OCI-LY3 (cell line): ENCODE measurements around the gene FOXC1.

Source experiments
- H2AFZ ChIP-seq: fragments of 200-600, 300-600 bp; shearing (Covaris generic); 2 replicates; pipeline ENCODE4 v1.6.0; 2014; ENCODE audit warnings: antibody characterized with exemption, low read depth, low read length
- H3K27ac ChIP-seq: fragments of 200-600, 300-600 bp; sonication (generic); 2 replicates; pipeline ENCODE4 v1.5.1; 2014; ENCODE audit warnings: mild to moderate bottlenecking, low read length, moderate library complexity, mixed read lengths
- H3K27me3 ChIP-seq: fragments of 200-600, 300-600 bp; sonication (generic); 2 replicates; pipeline ENCODE4 v1.6.1; 2014; ENCODE audit warnings: low read depth, low read length, mixed read lengths
- H3K36me3 ChIP-seq: fragments of 200-600, 300-600 bp; sonication (generic); replicated peaks from 2 replicates; pipeline ENCODE3; 2014; ENCODE audit warnings: low read depth, low read length, mixed read lengths
- H3K4me1 ChIP-seq: fragments of 300-600, 200-600 bp; sonication (generic); 2 replicates; pipeline ENCODE4 v1.6.1; 2014; ENCODE audit warnings: low read length, mixed read lengths
- H3K4me2 ChIP-seq: fragments of 200-600, 300-600 bp; sonication (generic); 2 replicates; pipeline ENCODE4 v1.6.1; 2014; ENCODE audit warnings: low read length, mixed read lengths
- H3K4me3 ChIP-seq: fragments of 300-600, 200-600 bp; sonication (generic); 2 replicates; pipeline ENCODE4 v1.5.1; 2014; ENCODE audit warnings: antibody characterized with exemption, mild to moderate bottlenecking, low read length, moderate library complexity
- H3K79me2 ChIP-seq: fragments of 300-600, 200-600 bp; shearing (Covaris generic); 2 replicates; pipeline ENCODE4 v1.6.1; 2014; ENCODE audit warnings: mild to moderate bottlenecking, low read length, mixed read lengths
- H3K9ac ChIP-seq: fragments of 300-600, 200-600 bp; shearing (Covaris generic); 2 replicates; pipeline ENCODE4 v1.6.0; 2014; ENCODE audit warnings: mild to moderate bottlenecking, low read length, moderate library complexity
- H3K9me3 ChIP-seq: fragments of 200-600, 300-600 bp; shearing (Covaris generic); 2 replicates; pipeline ENCODE4 v1.6.1; 2014; ENCODE audit warnings: low read length, mixed read lengths; ENCODE audit not compliant: insufficient read depth
- H4K20me1 ChIP-seq: fragments of 200-600, 300-600 bp; sonication (generic); 2 replicates; pipeline ENCODE4 v1.6.1; 2016; ENCODE audit warnings: low read length, mixed read lengths; ENCODE audit not compliant: insufficient read depth
- EZH2phosphoT487 ChIP-seq: fragments of 200-600 bp; shearing (Covaris generic); IDR thresholded peaks from 2 replicates; pipeline ENCODE4 v1.6.1; 2018; ENCODE audit warnings: antibody characterized with exemption, mixed run types, low read depth
- TF ChIP-seq, protein P1 (sequence below): fragments of 200-600, 300-600 bp; sonication (generic); IDR thresholded peaks from 2 replicates; pipeline ENCODE4 v1.5.1; 2014; ENCODE audit warnings: antibody characterized with exemption, low read length, low read depth

The FOXC1 gene

GRCh38 chr6:1609648-1610496 lies at the start of gene FOXC1:
Gene FOXC1, plus strand, starts transcription at chr6:1609915. Its CDS starts 531 bp downstream, at chr6:1610446.
- Histone ChIP-seq H3K4me1 (peaks cover 32% of the 10 kb centered on the region), H3K27me3 (no peaks in the 10 kb centered on the region), H2AFZ (peak within 1 kb of the TSS; percentile 46; the same call in 1 of the 2 replicates), H3K4me3 (peak within 1 kb of the TSS; percentile 98), H3K9me3 (no peaks in the 10 kb centered on the region), H3K9ac (peak within 1 kb of the TSS; percentile 96), H3K79me2 (peaks cover 43% of the 10 kb centered on the region), H3K27ac (peak within 1 kb of the TSS; percentile 67), H4K20me1 (no peaks in the 10 kb centered on the region), H3K4me2 (peak within 1 kb of the TSS; percentile 99), H3K36me3 (peaks cover 25% of the 10 kb centered on the region)
- TF ChIP-seq, protein P1, sequence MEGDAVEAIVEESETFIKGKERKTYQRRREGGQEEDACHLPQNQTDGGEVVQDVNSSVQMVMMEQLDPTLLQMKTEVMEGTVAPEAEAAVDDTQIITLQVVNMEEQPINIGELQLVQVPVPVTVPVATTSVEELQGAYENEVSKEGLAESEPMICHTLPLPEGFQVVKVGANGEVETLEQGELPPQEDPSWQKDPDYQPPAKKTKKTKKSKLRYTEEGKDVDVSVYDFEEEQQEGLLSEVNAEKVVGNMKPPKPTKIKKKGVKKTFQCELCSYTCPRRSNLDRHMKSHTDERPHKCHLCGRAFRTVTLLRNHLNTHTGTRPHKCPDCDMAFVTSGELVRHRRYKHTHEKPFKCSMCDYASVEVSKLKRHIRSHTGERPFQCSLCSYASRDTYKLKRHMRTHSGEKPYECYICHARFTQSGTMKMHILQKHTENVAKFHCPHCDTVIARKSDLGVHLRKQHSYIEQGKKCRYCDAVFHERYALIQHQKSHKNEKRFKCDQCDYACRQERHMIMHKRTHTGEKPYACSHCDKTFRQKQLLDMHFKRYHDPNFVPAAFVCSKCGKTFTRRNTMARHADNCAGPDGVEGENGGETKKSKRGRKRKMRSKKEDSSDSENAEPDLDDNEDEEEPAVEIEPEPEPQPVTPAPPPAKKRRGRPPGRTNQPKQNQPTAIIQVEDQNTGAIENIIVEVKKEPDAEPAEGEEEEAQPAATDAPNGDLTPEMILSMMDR: no peak
- TF ChIP-seq EZH2phosphoT487: no peak

DNA sequence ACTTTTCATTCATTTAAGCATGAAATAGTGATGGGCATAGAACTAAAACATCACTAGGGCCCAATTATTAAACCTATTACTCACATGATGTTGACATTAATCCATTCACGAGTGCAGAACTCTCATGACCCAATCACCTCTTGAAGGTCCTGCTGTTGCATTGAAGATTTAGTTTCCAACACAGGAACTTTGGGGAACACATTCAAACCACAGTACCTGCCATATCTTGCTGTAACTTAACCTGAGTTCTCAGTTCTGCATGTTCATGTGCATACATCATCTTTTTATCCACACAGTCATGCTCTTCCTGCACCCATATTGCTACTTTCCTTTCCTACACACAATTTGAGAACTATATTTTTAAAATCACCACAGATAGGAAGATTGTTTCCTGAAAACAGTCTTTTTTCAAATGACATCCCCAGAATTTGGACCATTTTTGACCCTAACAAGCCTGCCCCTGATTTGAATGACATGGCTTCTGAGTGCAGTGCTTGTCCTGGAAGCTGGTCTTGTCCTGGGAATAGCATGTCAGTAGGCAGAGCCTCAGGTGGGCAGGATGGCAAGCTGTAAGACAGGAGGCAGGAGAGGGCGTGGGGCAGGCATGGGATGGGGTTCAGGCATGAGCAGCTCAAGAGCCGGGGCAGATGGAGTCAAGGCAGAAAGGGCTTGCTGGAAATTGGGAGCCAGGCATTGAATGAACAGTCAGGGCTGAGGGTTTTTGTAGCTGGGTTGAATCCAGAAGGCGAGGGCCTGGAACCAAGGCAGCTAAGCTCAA lies 49.2 kb upstream of the FOXC1 start:
- Histone ChIP-seq H3K36me3 (no peaks in the 10 kb centered on the region), H4K20me1 (no peaks in the 10 kb centered on the region), H3K79me2 (no peaks in the 10 kb centered on the region), H3K27ac (no peak overlapping the region), H3K4me2 (no peak overlapping the region), H3K4me1 (no peaks in the 10 kb centered on the region), H3K9me3 (no peaks in the 10 kb centered on the region), H3K27me3 (no peaks in the 10 kb centered on the region; the same call in 1 of the 2 replicates), H3K9ac (no peak overlapping the region), H2AFZ (no peak overlapping the region), H3K4me3 (no peak overlapping the region)
- TF ChIP-seq EZH2phosphoT487: no peak
- TF ChIP-seq, protein P1: no peak

DNA sequence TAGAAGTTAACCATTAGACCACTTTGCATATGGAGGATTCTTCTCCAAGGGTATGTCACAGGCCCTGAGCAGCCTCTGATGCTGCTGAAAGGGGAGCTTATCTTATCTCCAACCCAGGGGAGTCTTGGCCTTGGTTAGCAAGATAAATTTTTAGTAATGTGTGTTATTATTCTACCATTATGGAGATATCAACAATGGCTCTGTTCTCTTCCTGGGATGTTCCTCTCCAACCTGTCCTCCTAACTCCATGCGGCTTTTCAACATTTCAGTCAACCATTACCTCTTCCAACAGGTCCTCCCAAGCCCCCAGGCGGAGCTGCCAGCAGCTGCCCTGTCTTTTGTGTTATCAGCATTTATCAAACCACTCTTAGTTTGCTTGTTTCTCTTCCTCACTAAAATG lies 48.4 kb upstream of the FOXC1 start:
- Histone ChIP-seq H3K27ac (no peak overlapping the region), H3K27me3 (no peaks in the 10 kb centered on the region; the same call in 1 of the 2 replicates), H3K4me2 (no peak overlapping the region), H3K4me3 (no peak overlapping the region), H3K9ac (no peak overlapping the region), H3K9me3 (no peaks in the 10 kb centered on the region), H2AFZ (no peak overlapping the region), H3K79me2 (no peaks in the 10 kb centered on the region), H3K4me1 (no peaks in the 10 kb centered on the region), H4K20me1 (no peaks in the 10 kb centered on the region), H3K36me3 (no peaks in the 10 kb centered on the region)
- TF ChIP-seq EZH2phosphoT487: no peak
- TF ChIP-seq, protein P1: no peak
